ENCODE data around the gene THRA.
A peak's percentile ranks its signal among the peaks of the same experiment; 100 is the strongest.

The THRA gene

DNA sequence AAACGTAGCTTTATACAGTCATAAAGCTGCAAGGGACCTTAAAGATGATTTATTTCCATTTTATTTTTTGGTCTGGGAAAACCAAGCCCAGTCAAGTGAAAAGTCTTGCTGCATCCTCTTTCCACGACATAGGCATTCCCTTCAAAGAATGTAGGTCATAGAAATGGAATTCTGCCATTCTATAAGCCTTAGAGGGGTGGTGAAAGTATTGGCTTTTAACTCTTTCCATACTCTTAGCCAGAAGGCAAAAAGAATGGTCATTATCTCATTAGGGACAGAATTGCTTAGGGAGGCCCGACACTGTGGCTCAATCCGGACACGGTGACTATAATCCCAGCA, 51.1 kb downstream of the THRA start:
- no peak for DNase-seq
- TF ChIP-seq, protein P1, sequence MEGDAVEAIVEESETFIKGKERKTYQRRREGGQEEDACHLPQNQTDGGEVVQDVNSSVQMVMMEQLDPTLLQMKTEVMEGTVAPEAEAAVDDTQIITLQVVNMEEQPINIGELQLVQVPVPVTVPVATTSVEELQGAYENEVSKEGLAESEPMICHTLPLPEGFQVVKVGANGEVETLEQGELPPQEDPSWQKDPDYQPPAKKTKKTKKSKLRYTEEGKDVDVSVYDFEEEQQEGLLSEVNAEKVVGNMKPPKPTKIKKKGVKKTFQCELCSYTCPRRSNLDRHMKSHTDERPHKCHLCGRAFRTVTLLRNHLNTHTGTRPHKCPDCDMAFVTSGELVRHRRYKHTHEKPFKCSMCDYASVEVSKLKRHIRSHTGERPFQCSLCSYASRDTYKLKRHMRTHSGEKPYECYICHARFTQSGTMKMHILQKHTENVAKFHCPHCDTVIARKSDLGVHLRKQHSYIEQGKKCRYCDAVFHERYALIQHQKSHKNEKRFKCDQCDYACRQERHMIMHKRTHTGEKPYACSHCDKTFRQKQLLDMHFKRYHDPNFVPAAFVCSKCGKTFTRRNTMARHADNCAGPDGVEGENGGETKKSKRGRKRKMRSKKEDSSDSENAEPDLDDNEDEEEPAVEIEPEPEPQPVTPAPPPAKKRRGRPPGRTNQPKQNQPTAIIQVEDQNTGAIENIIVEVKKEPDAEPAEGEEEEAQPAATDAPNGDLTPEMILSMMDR (IDR thresholded peaks at IDR 0.05): no peak
- Mint-ChIP-seq H3K9me3 (no peaks in the 10 kb centered on the region), H3K27me3 (ENCODE audit: low read depth, poor library complexity) (peaks cover 2% of the 10 kb centered on the region), H3K36me3 (ENCODE audit: low read depth) (peaks cover 6% of the 10 kb centered on the region), H3K4me1 (peaks cover 85% of the 10 kb centered on the region), H3K4me3 (peak overlapping the region; percentile 76), H3K27ac (peak overlapping the region; percentile 90)

DNA sequence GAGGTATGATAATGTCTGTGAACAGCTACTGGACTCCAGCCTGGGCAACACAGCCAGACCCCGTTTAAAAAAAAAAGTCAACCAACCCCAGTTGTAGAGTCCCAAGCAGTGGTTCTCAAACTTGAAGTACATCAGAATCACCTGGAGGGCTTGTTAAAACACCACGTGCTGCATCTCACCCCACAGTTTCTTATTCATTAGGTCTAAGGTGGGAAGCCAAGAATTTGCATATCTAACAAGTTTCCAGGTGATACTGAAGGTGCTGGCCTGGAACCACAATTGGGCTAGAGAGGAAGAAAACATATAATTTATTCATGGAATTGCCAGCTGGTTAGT, 52.3 kb downstream of the THRA start:
- Mint-ChIP-seq H3K9me3 (no peaks in the 10 kb centered on the region), H3K36me3 (ENCODE audit: low read depth) (peaks cover 6% of the 10 kb centered on the region), H3K27ac (peak overlapping the region; percentile 90), H3K4me3 (no peak overlapping the region), H3K4me1 (peaks cover 87% of the 10 kb centered on the region), H3K27me3 (ENCODE audit: low read depth, poor library complexity) (no peaks in the 10 kb centered on the region)
- no peak for DNase-seq
- TF ChIP-seq, protein P1 (IDR thresholded peaks at IDR 0.05): no peak

DNA sequence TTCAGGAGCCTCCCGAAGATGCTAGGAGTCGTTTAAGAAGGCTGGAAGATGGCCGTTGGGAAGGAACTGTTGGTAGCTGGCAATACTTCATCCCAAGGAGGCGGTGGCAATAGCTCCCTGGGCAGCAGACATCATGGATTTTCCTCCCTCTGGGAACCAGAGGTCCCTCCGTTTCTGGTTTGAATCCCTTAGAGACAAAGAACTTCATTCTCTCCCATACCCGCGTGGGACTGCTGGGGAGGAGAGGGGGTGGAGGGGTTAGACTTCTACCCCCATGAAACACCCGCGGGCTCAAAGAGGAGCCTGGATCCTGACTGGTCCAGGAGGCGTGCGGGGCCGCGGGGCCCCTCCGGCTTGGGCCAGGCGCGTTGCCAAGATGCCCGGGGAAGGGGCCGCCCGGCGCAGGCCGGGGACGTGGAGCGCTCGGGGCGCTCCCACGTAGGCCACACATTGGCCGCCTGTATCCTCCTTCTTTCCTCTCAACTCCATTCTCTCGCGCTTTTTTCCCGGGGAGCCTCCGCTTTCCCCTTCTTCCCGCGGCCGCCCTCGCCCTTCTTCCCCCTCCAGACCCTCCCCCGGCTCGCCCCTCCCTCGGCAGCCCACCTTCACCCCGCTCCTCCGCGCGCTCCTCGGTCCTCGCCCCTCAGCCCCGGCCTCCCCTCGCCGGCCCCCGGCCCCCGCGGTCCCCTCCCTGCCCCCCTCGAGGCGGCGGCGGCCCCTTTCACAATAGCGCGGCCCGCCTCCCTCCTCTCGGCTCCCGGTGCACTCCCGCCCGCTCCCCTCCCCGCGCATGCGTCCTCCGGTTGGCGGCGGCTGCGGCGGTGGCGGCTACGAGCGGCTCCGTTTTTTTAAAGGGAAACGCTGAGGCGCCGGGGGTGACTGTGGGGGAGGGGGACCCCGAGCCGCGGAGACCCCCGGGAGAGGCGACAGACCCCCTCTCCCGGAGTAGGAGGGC, 58.7 kb downstream of the THRA start, which contains the start of gene MSL1:
Gene MSL1 (plus strand): TSS at position 791 of the 955 bp plus-strand sequence. CDS start 642 bp downstream, outside the sequence.
- DNase-seq: peak; percentile 92

DNA sequence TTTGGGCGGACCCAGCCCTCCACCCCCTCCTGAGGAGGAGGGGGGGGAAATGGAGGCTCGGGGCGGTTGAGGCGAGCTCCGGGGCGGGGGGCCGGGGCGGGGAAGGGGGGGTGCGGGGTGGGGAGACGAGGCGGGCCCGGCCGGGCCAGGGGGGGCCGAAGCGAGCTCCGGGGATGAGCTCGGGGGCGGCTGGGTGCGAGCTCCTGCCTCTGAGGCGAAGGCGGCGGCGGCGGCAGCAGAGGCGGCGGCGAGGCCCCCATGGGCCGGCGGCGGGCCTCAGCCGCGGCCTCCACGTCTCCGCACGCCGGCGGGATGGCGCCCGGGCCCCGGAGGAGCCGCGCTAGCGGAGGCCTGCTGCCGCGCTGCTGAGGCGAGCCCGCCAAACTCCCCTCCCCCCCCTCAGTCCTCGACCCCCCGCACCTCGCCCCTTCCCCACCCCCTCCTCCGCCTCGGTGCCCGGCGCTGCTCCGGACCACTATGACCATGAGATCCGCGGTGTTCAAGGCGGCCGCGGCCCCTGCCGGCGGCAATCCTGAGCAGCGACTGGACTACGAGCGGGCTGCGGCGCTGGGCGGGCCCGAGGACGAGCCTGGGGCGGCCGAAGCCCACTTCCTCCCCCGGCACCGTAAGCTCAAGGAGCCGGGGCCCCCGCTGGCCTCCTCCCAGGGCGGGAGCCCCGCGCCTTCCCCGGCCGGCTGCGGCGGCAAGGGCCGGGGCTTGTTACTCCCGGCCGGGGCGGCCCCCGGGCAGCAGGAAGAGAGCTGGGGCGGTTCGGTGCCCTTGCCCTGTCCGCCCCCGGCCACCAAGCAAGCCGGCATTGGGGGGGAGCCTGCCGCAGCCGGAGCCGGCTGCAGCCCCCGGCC, 59.6 kb downstream of the THRA start:
- peaks cover 56% of the 10 kb centered on the region for H3K4me1 Mint-ChIP-seq
- no peak overlapping the region for H3K27ac Mint-ChIP-seq
- peak overlapping the region; percentile 99 for H3K4me3 Mint-ChIP-seq
- TF ChIP-seq, protein P1 (IDR thresholded peaks at IDR 0.05): no peak
- H3K27me3 Mint-ChIP-seq (ENCODE audit: low read depth, poor library complexity): no peaks in the 10 kb centered on the region
- H3K9me3 Mint-ChIP-seq: no peaks in the 10 kb centered on the region
- peaks cover 30% of the 10 kb centered on the region for H3K36me3 Mint-ChIP-seq (ENCODE audit: low read depth)
- peak; percentile 61 for DNase-seq

More for the DNA sequence above, 58.7 kb downstream of the THRA start, which contains the start of gene MSL1:
- no peaks in the 10 kb centered on the region for H3K9me3 Mint-ChIP-seq
- TF ChIP-seq, protein P1 (IDR thresholded peaks at IDR 0.05): no peak
- H3K27ac Mint-ChIP-seq: peak within 1 kb of the TSS; percentile 98
- H3K4me1 Mint-ChIP-seq: peaks cover 55% of the 10 kb centered on the region
- H3K36me3 Mint-ChIP-seq (ENCODE audit: low read depth): peaks cover 21% of the 10 kb centered on the region
- peak within 1 kb of the TSS; percentile 99 for H3K4me3 Mint-ChIP-seq
- H3K27me3 Mint-ChIP-seq (ENCODE audit: low read depth, poor library complexity): no peaks in the 10 kb centered on the region

- H3K4me1 Mint-ChIP-seq: peaks cover 56% of the 10 kb centered on the region
- no peaks in the 10 kb centered on the region for H3K9me3 Mint-ChIP-seq
Measured at GRCh38 chr17:40122999-40123810, 60.4 kb downstream of the THRA start.

More at GRCh38 chr17:40122999-40123810, 60.4 kb downstream of the THRA start:
- Mint-ChIP-seq H3K27ac (peak overlapping the region; percentile 94), H3K36me3 (ENCODE audit: low read depth) (peaks cover 35% of the 10 kb centered on the region), H3K27me3 (ENCODE audit: low read depth, poor library complexity) (no peaks in the 10 kb centered on the region), H3K4me3 (peak overlapping the region; percentile 99)
- peak; percentile 75 for DNase-seq
- TF ChIP-seq, protein P1 (IDR thresholded peaks at IDR 0.05): no peak

Data from nephron progenitor cell (in vitro differentiated cells).